Spleen (tissue), 11 donors: ENCODE results near the gene PGBD5. TPM values are rescaled to one million over a fixed set of nuclear protein-coding genes. Genes with fewer than 3 reads are reported as not detected.

Experiments used
- DNase-seq: peaks from one replicate; pipeline ENCODE4 v3.0.0-alpha.2; 2020
- H3K27ac ChIP-seq, 8 donors: fragments of 200-600 bp; sonication (generic) in 7 of 8; 1 replicate in 4 of 8; 2 replicates in 4 of 8; pipeline versions ENCODE4 v1.5.0 to v1.8.0; 2016 to 2021; ENCODE audit warnings: inconsistent platforms in 4 of 8, mild to moderate bottlenecking in 4 of 8, moderate library complexity in 1 of 8
- H3K27me3 ChIP-seq, 7 donors: fragments of 200-600 bp; sonication (generic) in 6 of 7; replicated peaks in 1 of 7; 1 replicate in 4 of 7; 2 replicates in 3 of 7; pipeline versions ENCODE4 v1.5.0 to v1.8.0; 2016 to 2021; ENCODE audit warnings: inconsistent platforms in 3 of 7, mild to moderate bottlenecking in 1 of 7
- H3K36me3 ChIP-seq, 6 donors: fragments of 200-600 bp; sonication (generic) in 5 of 6; 1 replicate in 4 of 6; 2 replicates in 2 of 6; pipeline versions ENCODE4 v1.5.0 to v1.8.0; 2016 to 2021; ENCODE audit warnings: inconsistent platforms in 2 of 6
- H3K4me1 ChIP-seq, 6 donors: fragments of 200-600 bp; sonication (generic) in 5 of 6; 1 replicate in 3 of 6; 2 replicates in 3 of 6; pipeline versions ENCODE4 v1.5.0 to v1.8.0; 2016 to 2021; ENCODE audit warnings: inconsistent platforms in 3 of 6
- H3K4me3 ChIP-seq, 8 donors: fragments of 200-600 bp; sonication (generic) in 7 of 8; 1 replicate in 4 of 8; 2 replicates in 4 of 8; pipeline versions ENCODE4 v1.5.0 to v1.8.0; 2016 to 2021; ENCODE audit warnings: inconsistent platforms in 4 of 8, mild to moderate bottlenecking in 4 of 8, moderate library complexity in 2 of 8
- H3K9me3 ChIP-seq, 8 donors: fragments of 200-600 bp; sonication (generic) in 7 of 8; 1 replicate in 4 of 8; 2 replicates in 4 of 8; pipeline versions ENCODE4 v1.5.0 to v1.8.0; 2016 to 2021; ENCODE audit warnings: inconsistent platforms in 4 of 8
- POLR2A ChIP-seq, 3 donors: fragments of 450-650 bp; IDR thresholded peaks; one replicate each; pipeline ENCODE4 v1.5.1; 2017; ENCODE audit warnings: antibody characterized with exemption in 3 of 3, mild to moderate bottlenecking in 1 of 3
- POLR2AphosphoS5 ChIP-seq, 3 donors: sonication (generic); formaldehyde crosslinking; IDR thresholded peaks; one replicate each; pipeline ENCODE4 v1.5.1; 2017; ENCODE audit warnings: antibody characterized with exemption in 3 of 3
- WGBS, 5 donors: extraction: QIAGEN DNeasy Blood & Tissue Kit in 3 of 5; methylation state at CpG; one replicate each; pipeline versions ENCODE4 v1.1.5 to v1.1.7; 2013 to 2018; 5-methylcytosine and 5-hydroxymethylcytosine counted together
- intact Hi-C: fragments of 100-400 bp; cut with DNase I; formaldehyde crosslinking; loops from one replicate; pipeline ENCODE4 v1.15.0; 2023; ENCODE audit warnings: low total_unique reads
- polyA plus RNA-seq, 3 donors: library from polyadenylated mRNA; stranded (reverse); fragments of 200-250 nt; gene quantifications; one replicate each; pipeline ENCODE4 v1.2.1, GENCODE V29; 2013
- total RNA-seq, 7 donors: library from RNA; depleted of rRNA in 3 of 7; stranded (reverse); fragments of >200 nt in 3 of 7; fragmentation: NEBNext Ultra II Directional in 4 of 7; extraction: Animal tissue kit (Norgen Biotek cat#: 25700) in 4 of 7; gene quantifications; one replicate each; pipeline versions ENCODE4 v1.1.0 to v1.2.1, GENCODE V29; 2016 to 2021
- TF ChIP-seq, protein P1 (sequence below), 11 experiments: fragments of 200-600 bp in 7 of 11; fragments of 450-650 bp in 4 of 11; sonication (generic) in 4 of 11; IDR thresholded peaks in 8 of 11; conservative IDR thresholded peaks in 3 of 11; 1 replicate in 7 of 11; 2 replicates in 4 of 11; pipeline versions ENCODE4 v1.4.0 to v1.8.0; 2016 to 2021; ENCODE audit warnings: antibody characterized with exemption in 11 of 11, inconsistent platforms in 4 of 11, mild to moderate bottlenecking in 1 of 11
- donor health status: healthy with polysubstance abuse.
- donor health status: DM: no; HTN: no; CAD: no; lungs with moderate emphysema.
- donor health status: DM: no; HTN: no; CAD: no.
- donor health status: Bipolar disorder and iron deficiency.
- donor health status: healthy.
- donor health status: DM: no; HTN: no; CAD: no.
- donor health status: DM: yes; HTN: yes; CAD: no.

PGBD5 gene
- total and polyA plus RNA-seq, 10 donors = 0.07 to 6.7 (median 3.0) TPM

DNA sequence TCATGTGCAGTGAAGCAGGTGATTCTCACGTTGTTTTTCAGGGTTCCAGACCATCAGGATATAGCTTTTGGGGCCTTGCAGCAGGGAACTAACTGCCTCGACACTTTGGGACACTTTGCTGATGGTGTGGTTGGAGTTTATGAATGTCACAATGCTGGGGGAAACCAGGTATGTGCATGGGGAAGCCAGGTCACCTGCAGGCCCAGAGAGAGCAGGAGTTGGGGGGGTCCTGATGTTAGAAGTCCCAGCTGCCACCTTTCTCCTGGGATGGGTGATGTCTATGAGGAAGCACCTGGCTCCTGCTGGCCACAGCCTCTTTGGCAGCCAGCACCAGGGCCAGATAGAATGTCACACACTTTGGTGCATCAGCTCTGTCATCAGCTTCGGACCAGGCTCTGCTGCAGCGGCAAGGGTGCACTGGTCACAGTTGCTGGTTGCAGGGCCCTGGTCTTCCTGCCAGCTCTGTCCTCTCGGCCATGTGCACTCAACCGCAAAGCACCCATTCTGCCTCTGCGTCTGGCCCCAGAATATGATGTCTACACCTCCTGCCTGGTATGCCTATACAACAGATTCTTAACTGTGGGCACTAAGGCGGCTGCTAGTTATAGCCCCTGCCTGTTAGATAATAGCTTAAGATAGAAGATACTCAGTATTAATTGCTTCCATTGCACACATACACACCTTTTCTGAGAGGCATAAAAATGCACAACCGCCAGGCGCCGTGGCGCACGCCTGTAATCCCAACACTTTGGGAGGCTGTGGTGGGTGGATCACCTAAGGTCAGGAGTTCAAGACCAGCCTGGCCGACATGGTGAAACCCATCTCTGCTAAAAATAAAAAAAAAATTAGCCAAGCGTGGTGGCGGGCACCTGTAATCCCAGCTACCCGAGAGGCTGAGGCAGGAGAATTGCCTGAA is 160.7 kb downstream of the PGBD5 start:
- no peak overlapping the region for H3K4me3 ChIP-seq
- H3K27ac ChIP-seq = no peak overlapping the region
- H3K9me3 ChIP-seq = no peaks in the 10 kb centered on the region
- H3K36me3 ChIP-seq = peaks cover 0 to 75% (median 50%) of the 10 kb centered on the region in 6 donors
- peaks cover 7 to 22% (median 17%) of the 10 kb centered on the region in 6 donors for H3K4me1 ChIP-seq
- no peaks in the 10 kb centered on the region for H3K27me3 ChIP-seq
- 88 to 94% (median 92%) methylated on average over 17 of the region's 17 CpGs for WGBS, 5 donors
- DNase-seq = peak; percentile 61
- intact Hi-C loops = no loop called here
- TF ChIP-seq, protein P1, sequence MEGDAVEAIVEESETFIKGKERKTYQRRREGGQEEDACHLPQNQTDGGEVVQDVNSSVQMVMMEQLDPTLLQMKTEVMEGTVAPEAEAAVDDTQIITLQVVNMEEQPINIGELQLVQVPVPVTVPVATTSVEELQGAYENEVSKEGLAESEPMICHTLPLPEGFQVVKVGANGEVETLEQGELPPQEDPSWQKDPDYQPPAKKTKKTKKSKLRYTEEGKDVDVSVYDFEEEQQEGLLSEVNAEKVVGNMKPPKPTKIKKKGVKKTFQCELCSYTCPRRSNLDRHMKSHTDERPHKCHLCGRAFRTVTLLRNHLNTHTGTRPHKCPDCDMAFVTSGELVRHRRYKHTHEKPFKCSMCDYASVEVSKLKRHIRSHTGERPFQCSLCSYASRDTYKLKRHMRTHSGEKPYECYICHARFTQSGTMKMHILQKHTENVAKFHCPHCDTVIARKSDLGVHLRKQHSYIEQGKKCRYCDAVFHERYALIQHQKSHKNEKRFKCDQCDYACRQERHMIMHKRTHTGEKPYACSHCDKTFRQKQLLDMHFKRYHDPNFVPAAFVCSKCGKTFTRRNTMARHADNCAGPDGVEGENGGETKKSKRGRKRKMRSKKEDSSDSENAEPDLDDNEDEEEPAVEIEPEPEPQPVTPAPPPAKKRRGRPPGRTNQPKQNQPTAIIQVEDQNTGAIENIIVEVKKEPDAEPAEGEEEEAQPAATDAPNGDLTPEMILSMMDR (IDR thresholded peaks at IDR 0.05 in 8 of 11, conservative IDR thresholded peaks at IDR 0.05 in 3 of 11) = no peak
- TF ChIP-seq POLR2A (IDR thresholded peaks at IDR 0.05) (no peak), POLR2AphosphoS5 (IDR thresholded peaks at IDR 0.05) (no peak)

Other genes with a start within 250 kb of the PGBD5 start
- gene COG2, start 216.1 kb upstream of the PGBD5 start, total RNA-seq = 10 to 100 TPM; 29.1 to 41.6 (median 31.9) TPM
- gene COG2, start 216.1 kb upstream of the PGBD5 start, polyA plus RNA-seq = 10 to 100 TPM; 13.1 to 15.0 (median 13.6) TPM